ENCODE results near the gene RUFY4.
A peak's percentile ranks its signal among the peaks of the same experiment; 100 is the strongest.

Gene RUFY4

GRCh38 chr2:218070587-218070986 lies 1.5 kb downstream of the RUFY4 start:
- H4K20me1 ChIP-seq (ENCODE audit: insufficient read depth, low read length): no peaks in the 10 kb centered on the region
- H3K27ac ChIP-seq (ENCODE audit: low read length): no peak overlapping the region
- no peak overlapping the region for H2AFZ ChIP-seq (ENCODE audit: low read depth, low read length)
- no peak overlapping the region for H3K4me3 ChIP-seq (ENCODE audit: low read length)
- no peak overlapping the region for H3K9ac ChIP-seq (ENCODE audit: low read length)
- no peak overlapping the region for H3K4me2 ChIP-seq (ENCODE audit: low read length)
- H3K9me3 ChIP-seq (ENCODE audit: insufficient read depth, low read length): no peaks in the 10 kb centered on the region
- no peaks in the 10 kb centered on the region for H3K79me2 ChIP-seq (ENCODE audit: low read length)
- H3K4me1 ChIP-seq (ENCODE audit: low read length): peaks cover 10% of the 10 kb centered on the region
- peaks cover 2% of the 10 kb centered on the region for H3K27me3 ChIP-seq (ENCODE audit: low read depth, low read length)
- TF ChIP-seq EZH2phosphoT487 (IDR thresholded peaks at IDR 0.05; ENCODE audit: low read depth): no peak
- TF ChIP-seq, protein P1, sequence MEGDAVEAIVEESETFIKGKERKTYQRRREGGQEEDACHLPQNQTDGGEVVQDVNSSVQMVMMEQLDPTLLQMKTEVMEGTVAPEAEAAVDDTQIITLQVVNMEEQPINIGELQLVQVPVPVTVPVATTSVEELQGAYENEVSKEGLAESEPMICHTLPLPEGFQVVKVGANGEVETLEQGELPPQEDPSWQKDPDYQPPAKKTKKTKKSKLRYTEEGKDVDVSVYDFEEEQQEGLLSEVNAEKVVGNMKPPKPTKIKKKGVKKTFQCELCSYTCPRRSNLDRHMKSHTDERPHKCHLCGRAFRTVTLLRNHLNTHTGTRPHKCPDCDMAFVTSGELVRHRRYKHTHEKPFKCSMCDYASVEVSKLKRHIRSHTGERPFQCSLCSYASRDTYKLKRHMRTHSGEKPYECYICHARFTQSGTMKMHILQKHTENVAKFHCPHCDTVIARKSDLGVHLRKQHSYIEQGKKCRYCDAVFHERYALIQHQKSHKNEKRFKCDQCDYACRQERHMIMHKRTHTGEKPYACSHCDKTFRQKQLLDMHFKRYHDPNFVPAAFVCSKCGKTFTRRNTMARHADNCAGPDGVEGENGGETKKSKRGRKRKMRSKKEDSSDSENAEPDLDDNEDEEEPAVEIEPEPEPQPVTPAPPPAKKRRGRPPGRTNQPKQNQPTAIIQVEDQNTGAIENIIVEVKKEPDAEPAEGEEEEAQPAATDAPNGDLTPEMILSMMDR (IDR thresholded peaks at IDR 0.05; ENCODE audit: low read depth, low read length): no peak
- no peaks in the 10 kb centered on the region for H3K36me3 ChIP-seq (replicated peaks; ENCODE audit: low read depth, low read length)

DNA sequence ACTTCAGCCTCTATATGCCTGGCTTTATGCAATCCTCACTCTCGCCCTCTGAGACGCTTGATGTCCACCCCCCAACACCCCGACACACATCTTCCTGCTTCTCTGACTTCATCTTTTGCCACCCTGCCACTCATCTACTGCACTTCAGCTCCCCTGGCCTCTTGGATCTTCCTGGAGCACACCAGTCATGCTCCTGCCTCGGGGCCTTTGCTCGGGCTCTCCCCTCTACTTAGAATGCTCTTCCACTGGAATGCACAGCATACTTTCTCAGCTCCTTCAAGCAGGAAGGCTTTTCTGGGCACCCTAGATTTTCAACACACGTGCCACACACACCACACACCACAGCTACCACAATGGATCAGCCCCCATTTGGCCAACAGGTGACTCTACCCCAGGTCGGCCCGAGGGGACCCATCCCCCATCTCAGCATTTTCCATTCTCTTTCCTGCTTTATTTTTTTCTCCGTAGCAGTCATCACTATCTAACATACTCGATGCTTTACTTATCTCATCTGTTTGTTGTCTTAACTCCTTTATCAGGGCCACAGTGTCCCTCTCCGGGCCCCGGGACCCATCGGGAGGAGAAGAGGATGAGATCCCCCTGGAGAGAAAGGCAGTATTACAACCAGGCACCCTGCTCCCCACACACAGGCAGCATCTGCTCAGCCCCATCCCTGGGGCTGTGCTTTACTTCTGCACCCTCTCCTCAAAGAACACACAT lies 2.3 kb downstream of the RUFY4 start:
- Histone ChIP-seq H3K9me3 (ENCODE audit: insufficient read depth, low read length) (no peaks in the 10 kb centered on the region), H3K27me3 (ENCODE audit: low read depth, low read length) (peaks cover 2% of the 10 kb centered on the region), H2AFZ (ENCODE audit: low read depth, low read length) (no peak overlapping the region), H3K27ac (ENCODE audit: low read length) (no peak overlapping the region), H3K9ac (ENCODE audit: low read length) (no peak overlapping the region), H3K36me3 (replicated peaks; ENCODE audit: low read depth, low read length) (no peaks in the 10 kb centered on the region), H3K4me2 (ENCODE audit: low read length) (no peak overlapping the region), H3K4me1 (ENCODE audit: low read length) (peaks cover 10% of the 10 kb centered on the region), H3K4me3 (ENCODE audit: low read length) (no peak overlapping the region), H3K79me2 (ENCODE audit: low read length) (no peaks in the 10 kb centered on the region), H4K20me1 (ENCODE audit: insufficient read depth, low read length) (no peaks in the 10 kb centered on the region)
- TF ChIP-seq EZH2phosphoT487 (IDR thresholded peaks at IDR 0.05; ENCODE audit: low read depth): no peak
- TF ChIP-seq, protein P1 (IDR thresholded peaks at IDR 0.05; ENCODE audit: low read depth, low read length): no peak

GRCh38 chr2:218072002-218072401 lies 2.9 kb downstream of the RUFY4 start:
- H2AFZ ChIP-seq (ENCODE audit: low read depth, low read length): no peak overlapping the region
- no peak overlapping the region for H3K4me2 ChIP-seq (ENCODE audit: low read length)
- no peaks in the 10 kb centered on the region for H4K20me1 ChIP-seq (ENCODE audit: insufficient read depth, low read length)
- no peak overlapping the region for H3K27ac ChIP-seq (ENCODE audit: low read length)
- H3K4me1 ChIP-seq (ENCODE audit: low read length): peaks cover 10% of the 10 kb centered on the region
- H3K4me3 ChIP-seq (ENCODE audit: low read length): no peak overlapping the region
- H3K27me3 ChIP-seq (ENCODE audit: low read depth, low read length): peaks cover 2% of the 10 kb centered on the region
- H3K79me2 ChIP-seq (ENCODE audit: low read length): no peaks in the 10 kb centered on the region
- TF ChIP-seq EZH2phosphoT487 (IDR thresholded peaks at IDR 0.05; ENCODE audit: low read depth): no peak
- TF ChIP-seq, protein P1 (IDR thresholded peaks at IDR 0.05; ENCODE audit: low read depth, low read length): no peak
- H3K9me3 ChIP-seq (ENCODE audit: insufficient read depth, low read length): no peaks in the 10 kb centered on the region
- H3K36me3 ChIP-seq (replicated peaks; ENCODE audit: low read depth, low read length): no peaks in the 10 kb centered on the region
- H3K9ac ChIP-seq (ENCODE audit: low read length): no peak overlapping the region

DNA sequence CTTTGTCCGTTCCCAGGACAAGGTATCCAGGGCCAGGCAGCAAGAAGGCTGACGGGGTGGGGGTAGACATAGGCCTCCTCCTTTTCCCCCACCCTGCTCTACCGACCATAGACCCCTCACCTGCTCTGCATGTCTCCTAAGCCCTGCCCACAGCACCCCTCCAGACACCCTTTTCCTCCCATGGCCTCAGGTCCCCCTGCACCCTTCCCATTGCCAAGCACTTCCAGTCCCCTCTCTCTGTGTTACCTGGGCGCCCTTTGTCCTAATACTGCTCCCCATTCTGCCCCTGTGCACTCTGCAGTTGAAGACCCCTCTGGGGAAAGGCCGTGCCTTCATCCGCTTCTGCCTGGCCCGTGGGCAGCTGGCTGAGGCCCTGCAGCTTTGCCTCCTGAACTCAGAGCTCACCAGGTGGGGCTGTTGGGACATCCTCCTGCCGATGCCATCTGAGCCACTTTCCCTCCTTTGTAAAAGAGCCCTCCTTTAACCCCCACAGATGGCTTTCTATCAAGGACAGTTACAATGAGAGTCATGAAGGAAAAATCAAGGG lies 3.5 kb downstream of the RUFY4 start:
- no peaks in the 10 kb centered on the region for H4K20me1 ChIP-seq (ENCODE audit: insufficient read depth, low read length)
- H3K4me3 ChIP-seq (ENCODE audit: low read length): no peak overlapping the region
- peaks cover 10% of the 10 kb centered on the region for H3K4me1 ChIP-seq (ENCODE audit: low read length)
- no peaks in the 10 kb centered on the region for H3K9me3 ChIP-seq (ENCODE audit: insufficient read depth, low read length)
- no peak overlapping the region for H3K27ac ChIP-seq (ENCODE audit: low read length)
- no peak overlapping the region for H2AFZ ChIP-seq (ENCODE audit: low read depth, low read length)
- H3K4me2 ChIP-seq (ENCODE audit: low read length): no peak overlapping the region
- no peak overlapping the region for H3K9ac ChIP-seq (ENCODE audit: low read length)
- TF ChIP-seq EZH2phosphoT487 (IDR thresholded peaks at IDR 0.05; ENCODE audit: low read depth): no peak
- TF ChIP-seq, protein P1 (IDR thresholded peaks at IDR 0.05; ENCODE audit: low read depth, low read length): peak; percentile 25; the same call in 1 of the 2 replicates
- H3K36me3 ChIP-seq (replicated peaks; ENCODE audit: low read depth, low read length): no peaks in the 10 kb centered on the region
- peaks cover 2% of the 10 kb centered on the region for H3K27me3 ChIP-seq (ENCODE audit: low read depth, low read length)
- no peaks in the 10 kb centered on the region for H3K79me2 ChIP-seq (ENCODE audit: low read length)

Measured in OCI-LY3 (cell line).